Measurements from ENCODE around the gene CERT1.
"Not testable (repeated sequence)": the region's sequence is repeated elsewhere in the genome, so short reads cannot be mapped to it uniquely, and the experiment has no call there.

The CERT1 gene

DNA sequence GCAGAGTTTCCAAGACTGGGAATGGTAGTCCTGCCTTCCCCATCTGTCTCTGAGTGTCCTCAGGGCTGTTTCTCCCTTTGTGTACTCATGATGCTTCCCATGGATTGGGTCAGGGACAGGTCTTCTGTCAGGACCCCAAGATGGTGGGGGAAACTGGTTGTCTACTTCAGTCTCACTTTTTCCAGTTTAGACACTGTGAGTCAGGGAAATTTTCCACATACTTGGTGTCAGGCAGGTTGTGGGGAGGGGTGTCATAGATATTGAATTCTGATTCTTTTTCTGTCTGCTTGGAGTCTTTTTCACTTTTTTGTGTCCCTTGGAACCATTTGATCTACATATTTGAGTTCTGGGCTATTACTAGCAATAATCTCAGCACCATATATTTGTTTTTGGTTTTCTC is 10.6 kb upstream of the CERT1 start:
- DNase-seq, result no peak

DNA sequence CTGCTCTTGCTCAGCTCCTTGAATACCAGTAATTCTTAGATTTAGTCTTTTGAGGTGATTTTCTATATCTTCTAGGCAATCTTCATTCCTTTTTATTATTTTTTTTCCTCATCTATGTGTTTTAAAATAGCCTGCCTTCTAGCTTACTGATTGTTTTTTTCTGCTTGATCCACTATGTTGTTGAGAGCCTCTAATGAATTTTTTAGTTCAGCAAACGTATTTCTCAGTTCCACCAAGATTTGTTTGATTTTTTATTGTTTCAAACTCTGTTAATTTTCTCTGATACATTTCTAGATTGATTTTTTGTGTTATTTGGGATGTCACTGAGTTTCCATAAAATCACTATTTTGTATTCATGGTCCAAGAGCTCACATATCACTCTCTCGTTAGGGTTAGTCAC is 9.8 kb upstream of the CERT1 start:
- DNase-seq, result no peak

DNA sequence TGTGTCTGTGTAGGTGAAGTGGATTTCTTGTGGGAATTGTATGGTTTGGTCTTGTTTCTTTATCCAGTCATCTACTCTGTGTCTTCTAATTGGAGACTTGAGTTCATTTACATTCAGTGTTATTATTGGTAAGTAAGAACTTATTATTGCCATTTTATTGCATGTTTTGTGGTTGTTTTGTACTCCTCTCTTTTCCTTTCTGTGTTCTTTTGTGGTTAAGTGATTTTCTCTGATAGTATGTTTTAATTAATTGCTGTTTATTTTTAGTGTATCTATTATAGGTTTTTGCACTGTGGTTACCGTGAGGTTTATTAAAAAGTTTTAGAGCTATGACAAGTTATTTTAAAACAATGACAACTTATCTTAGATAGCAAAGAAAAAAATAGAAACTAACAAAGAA is 8.3 kb upstream of the CERT1 start:
- no peak for DNase-seq

DNA sequence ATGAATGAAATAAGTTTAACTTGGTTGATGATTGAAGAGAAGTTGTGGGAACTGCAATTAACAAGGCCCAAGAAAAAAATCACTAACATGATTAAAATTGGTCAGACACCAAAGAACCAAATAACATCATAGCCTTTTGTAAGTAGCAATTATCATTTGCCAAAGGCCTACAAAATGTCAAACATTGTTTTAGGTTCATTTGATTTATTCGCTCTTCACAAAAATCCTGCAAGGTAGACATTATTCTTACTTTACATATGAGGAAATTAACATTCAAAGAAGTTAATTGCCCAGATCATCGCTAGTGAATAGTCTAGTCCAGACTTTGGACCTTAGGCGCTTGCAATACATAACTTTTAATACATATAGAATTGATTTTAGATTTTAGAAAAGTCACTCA is 2.9 kb upstream of the CERT1 start:
- no peak for DNase-seq

DNA sequence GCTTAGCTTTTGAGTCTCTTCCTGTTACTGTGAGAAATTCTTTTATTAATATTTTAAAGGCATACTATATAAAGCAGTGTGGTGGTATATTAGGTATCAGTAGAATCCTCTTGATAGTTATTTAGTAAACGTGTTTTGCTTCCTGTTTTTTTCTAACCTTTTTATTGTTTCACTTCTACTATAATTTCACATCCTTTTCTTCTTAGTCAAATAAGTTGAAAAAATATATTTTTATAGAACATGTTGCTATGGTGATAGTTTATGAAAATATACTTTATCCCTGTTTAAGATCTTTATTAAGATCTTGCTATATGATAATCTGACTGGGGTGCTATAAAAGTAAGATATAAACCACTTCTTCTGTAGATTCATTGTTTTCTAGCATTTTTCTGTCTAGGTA is 2.4 kb upstream of the CERT1 start:
- no peak for DNase-seq

DNA sequence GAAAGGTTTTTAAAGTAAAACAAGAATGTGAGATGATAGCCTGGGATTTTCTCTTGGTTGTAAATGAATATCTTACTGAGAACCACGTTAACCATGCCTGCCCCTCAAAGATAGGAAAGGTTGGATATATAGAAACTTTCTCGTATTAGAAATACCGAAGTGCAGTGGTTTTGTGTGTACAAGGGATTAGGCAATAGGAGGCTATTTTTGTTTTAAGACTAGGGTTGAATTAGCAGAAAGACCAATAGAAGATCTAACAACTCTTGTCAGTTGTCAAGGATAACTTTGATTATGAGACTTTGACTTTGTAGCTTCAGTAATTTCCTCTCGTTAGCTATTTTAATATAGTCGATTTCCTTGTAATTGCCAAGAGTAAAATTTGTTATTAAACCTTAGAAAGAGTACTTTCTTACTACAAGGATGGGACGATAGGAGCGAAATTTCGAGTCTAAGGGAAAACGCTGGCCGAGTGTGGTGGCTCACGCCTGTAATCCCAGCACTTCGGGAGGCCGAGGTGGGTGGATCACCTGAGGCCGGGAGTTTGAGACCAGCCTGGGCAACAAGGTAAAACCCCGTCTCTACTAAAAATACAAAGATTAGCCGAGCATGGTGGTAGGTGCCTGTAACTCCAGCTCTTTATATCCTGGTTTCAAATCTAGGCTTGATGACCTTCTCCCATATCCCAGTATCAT is 1.1 kb upstream of the CERT1 start:
- DNase-seq, result no peak

DNA sequence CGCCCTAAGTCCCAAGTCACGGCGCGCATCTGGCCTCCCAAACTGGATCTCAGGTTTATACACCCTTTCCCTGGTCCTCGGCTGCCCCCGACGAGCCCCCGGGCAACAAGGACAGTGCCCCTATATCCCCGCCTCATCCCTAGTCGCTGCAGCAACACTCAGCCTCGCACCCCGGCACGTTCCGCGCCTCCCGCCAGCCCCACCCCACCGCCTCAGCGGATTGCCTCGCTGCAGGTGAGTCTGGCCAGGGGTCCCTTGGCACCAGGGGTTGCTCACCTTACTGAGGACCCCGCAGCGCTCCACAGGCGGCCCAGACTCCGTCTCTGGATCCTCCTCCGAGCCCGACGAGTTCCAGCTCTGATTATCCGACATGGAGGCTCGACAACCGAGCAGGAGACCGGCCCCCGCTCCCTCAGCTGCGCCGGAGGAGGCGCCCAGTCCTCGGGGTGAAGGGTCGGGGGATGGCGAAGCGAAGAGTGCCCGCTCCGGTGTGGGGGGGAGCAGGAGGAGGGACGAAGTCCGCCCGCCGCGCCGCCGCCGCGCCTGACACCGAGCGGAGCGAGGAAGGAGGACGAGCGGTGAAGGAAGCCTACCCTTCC is 494 bp downstream of the CERT1 start:
- peak; percentile 93 for DNase-seq

DNA sequence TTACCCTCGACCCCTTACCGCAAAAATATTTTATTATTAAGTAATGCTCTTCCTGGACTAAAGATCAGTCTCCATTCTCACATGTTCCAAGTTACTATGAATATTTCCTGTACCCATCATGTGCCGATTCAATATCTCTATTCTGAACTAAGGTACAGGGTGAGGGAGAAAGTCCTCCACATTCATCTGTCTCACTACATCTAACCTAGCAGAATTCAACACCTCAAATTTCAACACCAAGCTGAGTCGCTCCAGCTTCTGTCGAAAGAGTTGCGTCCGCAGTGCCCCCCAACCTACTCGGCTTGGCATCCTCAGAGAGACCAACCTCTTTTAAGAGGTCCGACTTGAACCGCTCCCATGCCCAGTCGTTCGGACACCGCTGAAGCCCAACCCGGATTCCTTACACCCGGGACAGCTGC is 1.0 kb downstream of the CERT1 start:
- no peak for DNase-seq

DNA sequence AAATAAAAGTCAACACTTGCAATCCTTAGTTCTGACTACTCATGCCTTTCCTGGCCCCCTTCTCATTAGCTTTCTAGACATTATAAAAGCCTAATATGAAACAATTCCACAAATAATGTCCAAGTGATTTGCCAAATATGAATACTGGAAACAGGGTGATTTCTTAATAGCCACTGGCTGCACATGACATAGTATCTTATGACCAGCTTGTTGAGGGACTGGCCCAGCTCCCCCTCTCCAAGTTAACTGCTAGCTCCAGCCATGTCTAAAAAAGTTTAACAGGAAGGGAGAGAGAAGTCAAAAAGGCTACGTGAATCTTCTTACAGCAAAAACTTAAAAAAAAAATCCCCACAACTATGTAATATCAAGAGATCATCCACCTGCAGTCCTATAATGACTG is 1.5 kb downstream of the CERT1 start:
- DNase-seq, result peak; percentile 8

DNA sequence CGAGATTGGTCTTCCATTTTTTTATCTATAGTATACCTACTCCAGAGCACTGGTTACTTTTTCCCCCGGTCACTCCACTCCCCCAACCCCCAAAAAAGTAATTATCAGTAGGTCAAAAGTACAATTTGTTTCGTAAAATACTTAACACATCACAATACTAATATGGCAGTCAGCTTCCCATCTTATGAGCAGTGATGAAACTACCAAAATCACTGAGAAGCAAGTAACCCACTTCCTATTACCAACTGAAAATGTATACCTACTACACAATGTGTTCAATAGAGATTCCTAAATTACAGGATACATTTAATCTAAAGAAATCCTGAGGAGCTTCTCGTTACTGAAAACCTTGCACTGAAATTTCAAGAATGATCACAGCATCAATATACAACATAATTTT is 1.9 kb downstream of the CERT1 start:
- no peak for DNase-seq

DNA sequence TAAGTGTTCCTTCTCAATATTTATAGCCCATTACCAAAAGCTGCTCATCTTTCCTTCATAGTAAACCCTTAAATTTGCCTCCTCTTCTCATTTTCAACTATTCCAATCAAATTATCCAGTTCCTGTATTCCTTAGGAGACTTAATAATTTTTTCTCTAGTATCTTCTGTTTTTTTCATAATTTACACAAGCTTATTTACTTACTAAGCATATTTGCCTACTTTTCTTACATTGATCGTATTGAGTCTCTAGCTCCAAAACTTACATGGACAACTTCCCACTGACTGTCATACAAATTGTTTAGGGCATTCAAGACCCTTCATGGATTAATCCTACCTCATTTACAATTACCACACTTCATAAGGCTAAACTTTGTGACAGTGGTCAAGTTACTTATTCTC is 3.6 kb downstream of the CERT1 start:
- no peak for DNase-seq

DNA sequence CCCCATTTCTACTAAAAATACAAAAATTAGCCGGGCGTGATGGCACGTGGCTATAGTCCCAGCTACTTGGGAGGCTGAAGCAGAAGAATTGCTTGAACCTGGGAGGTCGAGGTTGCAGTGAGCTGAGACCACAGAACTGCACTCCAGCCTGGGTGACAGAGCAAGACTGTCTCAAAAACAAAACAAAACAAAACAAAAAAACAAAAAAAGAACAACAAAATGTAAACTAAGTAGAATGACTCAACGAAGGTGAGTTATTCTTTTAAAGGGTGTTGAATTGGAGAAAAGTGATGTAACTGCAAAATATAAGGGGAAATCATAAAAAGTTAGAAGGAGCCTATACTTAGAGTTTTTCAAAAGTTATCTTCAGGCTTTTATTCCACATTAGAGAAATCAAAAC is 6.3 kb downstream of the CERT1 start:
- not testable (repeated sequence) for DNase-seq

DNA sequence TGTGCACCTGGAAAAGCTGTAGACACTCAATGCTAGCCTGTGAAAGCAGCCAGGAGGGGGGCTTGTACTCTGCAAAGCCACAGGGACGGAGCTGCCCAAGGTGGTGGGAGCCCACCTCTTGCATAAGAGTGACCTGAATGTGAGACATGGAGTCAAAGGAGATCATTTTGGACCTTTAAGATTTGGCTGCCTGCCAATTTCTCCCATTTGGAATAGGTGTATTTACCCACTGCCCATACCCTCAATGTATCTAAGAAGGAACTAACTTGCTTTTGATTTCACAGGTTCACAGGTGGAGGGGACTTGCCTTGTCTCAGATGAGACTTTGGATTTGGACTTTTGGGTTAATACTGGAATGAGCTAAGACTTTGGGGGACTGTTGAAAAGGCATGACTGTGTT is 12.6 kb downstream of the CERT1 start:
- not testable (repeated sequence) for DNase-seq

DNA sequence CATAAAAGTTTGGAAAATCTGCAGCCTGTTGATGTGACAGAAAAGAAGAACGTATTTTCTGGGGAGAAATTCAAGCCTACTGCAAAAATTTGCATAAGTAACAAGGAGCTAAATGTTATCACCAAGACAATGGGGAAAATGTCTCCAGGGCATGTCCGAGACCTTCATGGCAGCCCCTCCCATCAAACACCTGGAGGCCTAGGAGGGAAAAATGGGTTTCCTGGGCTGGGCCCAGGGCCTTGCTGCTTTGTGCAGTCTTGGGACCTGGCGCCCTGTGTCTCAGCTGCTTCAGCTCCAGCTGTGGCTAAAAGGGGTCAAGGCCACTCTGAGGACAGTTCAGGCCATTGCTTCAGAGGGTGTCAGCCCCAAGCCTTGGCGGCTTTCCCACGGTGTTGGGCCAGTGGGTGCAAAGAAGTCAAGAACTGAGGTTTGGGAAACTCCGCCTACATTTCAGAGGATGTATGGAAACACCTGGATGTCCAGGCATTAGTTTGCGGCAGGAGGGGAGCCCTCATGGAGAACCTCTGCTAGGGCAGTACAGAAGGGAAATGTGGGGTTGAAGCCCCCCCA is 13.1 kb downstream of the CERT1 start:
- no peak for DNase-seq

DNA sequence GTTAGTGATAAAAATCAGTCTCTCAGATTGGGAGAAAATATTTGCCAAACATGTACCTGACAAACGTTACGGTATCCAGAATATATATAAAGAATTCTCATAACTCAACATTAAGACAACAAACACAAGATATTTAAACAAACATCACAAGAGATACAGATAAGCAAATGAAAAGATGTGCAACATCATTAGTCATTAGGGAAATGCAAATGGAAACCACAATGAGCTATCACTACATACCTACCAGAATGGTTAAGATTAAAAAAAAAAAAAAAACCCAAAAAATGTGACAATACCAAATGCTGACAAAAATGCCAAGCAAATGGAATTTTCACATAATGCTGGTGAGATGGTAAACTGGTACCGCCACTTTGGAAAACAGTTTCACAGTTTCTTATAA is 15.4 kb downstream of the CERT1 start:
- no peak for DNase-seq

DNA sequence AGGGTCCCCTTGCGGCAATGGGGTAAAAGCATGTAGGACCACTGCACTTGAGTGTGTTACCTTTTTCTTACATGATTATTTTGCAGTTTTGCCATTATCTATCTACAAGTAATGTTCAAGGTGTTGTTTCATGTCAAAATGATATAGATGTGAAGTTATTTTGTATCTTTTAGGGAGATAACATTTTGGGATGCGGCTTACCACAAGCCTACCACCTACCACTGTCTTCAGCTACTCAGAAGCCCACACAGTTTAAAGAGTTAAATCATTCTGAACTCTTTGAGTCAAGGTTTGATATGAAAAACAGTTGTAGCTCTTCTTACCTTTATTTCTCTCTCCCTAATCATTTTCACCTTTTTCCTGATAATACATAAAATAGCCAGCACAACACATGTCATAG is 19.8 kb downstream of the CERT1 start:
- no peak for DNase-seq

DNA sequence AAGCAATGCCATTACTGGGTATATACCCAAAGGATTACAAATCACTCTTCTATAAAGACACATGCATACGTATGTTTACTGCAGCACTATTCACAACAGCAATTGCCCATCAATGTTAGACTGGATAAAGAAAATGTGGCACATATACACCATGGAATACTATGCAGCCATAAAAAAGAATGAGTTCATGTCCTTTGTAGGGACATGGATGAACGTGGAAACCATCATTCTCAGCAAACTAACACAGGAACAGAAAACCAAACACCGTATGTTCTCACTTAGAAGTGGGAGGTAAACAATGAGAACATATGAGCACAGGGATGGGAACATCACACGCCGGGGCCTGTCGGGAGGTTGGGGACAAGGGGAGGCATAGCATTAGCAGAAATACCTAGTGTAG is 21.6 kb downstream of the CERT1 start:
- not testable (repeated sequence) for DNase-seq

DNA sequence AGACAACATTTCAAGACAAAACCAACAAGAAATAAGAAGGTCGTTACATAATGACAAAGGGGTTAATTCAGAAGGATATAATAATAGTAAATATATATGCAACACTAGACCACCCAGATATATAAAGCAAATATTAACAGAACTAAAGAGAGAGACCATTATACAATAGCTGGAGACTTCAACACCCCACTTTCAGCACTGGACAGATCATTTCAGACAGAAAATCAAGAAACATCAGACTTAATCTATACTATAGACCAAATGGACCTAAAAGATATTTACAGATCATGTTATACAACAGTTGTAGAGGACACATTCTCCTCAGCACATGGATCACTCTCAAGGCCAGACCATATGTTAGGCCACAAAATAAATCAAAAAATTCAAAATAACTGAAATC is 26.8 kb downstream of the CERT1 start:
- DNase-seq, result no peak

DNA sequence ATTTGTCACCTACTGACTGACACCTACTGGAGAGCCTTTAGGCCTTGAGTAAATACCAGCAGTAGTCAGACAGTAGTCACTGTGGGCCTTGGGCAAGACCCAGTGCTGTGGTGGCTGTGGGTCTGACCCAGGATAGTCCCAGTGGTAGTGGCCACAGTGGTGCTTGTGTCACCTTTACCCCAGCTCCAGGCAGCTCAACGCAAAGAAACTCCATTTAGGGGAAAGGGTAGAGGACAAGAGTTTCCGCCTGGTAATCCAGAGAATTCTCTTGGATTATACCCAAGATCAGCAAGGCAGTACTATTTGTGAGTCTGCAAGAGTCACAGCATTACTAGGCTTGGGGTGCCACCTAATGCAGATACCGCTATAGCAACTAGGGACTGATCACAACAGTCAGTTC is 28.9 kb downstream of the CERT1 start:
- no peak for DNase-seq

DNA sequence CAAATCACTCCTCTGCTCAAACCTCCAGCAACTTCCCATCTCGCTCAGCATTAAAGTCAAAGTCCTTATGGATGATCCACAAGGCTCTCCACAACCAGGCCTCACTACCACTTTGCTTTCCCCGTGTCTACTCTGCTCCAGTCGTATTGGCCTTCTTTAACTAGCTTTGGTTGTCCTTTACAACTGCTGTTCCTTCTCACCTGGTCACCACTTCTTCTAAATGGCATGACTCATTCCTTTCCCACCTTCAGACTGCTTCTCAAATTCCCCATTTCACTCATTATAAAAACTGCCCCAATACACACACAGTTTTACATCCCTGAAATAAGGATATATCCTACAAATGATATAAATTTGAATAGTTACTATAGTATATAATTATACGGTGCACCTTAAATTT is 30.4 kb downstream of the CERT1 start:
- DNase-seq, result no peak

DNA sequence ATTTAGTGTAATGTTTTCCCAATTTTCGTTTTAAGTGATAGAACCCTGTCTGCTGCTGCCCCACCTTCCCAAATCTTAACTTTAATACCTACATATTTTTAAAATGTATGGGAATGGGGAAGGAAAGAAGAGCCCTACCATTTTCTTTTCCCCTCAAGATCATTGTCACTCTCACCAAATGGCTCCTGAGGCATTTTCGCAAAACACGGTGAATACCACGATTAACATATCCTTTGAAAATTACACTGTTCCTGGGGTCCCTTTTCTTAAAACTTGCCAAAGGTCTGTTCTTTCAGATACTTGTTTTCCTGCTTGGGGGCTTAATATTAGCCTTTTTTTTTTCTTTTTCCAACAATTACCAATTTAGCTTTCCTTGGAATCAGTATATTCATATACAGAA is 36.1 kb downstream of the CERT1 start:
- DNase-seq, result no peak

DNA sequence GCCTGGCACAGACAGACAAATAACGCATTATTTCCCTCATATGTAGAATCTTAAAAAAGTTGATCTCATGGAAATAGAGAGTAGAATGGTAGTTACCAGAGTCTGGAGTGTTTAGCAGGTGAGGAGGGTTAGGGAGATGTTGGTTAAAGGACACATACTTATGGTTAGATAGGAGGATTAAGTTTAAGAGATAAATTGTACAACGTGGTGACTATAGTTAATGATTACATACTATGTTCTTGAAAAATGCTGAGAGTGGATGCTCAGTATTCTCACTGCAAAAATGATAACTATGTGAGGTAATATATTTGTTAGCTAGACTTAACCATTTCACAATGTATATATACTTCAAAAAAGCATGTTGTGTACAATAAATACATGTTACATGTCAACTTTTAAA is 38.0 kb downstream of the CERT1 start:
- no peak for DNase-seq

DNA sequence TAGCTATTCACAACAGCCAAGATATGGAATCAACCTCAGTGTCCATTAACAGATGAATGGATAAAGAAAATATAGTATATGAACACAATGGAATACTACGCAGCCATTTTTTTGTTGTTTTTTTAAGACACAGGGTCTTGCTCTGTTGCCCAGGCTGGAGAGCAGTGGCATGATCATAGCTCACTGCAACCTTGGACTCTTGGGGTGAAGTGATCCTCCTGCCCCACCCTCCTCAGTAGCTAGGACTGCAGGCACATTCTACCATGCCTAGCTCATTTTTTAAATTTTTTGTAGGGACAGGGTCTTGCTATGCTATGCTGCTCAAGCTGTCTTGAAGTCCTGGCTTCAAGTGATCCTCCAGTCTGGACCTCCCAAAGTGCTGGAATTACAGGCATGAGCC is 38.5 kb downstream of the CERT1 start:
- DNase-seq, result no peak

DNA sequence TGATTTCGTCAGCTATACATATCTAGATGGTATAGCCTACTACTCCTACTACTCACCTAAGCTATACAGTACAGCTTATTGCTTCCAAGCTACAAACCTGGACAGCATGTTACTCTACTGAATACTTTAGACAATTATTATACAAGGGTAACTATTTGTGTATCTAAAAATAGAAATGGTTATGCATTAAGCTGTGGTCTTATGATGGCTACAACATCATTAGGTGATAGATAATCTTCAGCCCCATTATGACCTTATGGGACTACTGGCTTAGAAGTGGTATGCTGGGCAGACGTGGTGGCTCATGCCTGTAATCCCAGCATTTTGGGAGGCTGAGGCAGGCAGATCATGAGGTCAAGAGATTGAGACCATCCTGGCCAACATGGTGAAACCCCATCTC is 40.2 kb downstream of the CERT1 start:
- DNase-seq, result no peak

DNA sequence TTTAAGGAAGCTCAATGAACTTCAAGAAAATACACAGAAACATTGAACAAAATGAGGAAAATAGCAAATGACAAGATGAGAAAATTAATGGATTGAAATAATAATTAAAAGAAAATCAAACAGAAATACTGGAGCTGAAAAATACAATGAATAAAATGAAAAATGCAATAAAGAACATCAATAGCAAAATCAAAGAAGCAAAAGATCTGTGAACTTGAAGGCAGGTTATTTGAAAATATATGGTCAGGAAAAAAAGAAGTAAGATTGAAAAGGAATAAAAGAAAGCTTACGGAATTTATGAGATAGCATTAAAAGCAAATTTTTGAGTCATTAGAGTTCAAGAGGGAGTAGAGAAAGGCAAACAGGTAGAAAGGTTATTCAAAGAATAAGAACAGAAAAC is 42.4 kb downstream of the CERT1 start:
- no peak for DNase-seq

Measured in retina (tissue), 1 donor.